Neural progenitor cell (in vitro differentiated cells): Measurements from ENCODE around the gene PPM1L. TPM values are rescaled to one million over a fixed set of nuclear protein-coding genes. Genes with fewer than 3 reads are reported as not detected.

ENCODE experiments used
- DNase-seq: peaks from one replicate; pipeline ENCODE4 v3.0.0-alpha.2; 2016; ENCODE audit warnings: low spot score
- H2AFZ ChIP-seq: fragments of 200-600 bp; sonication (generic); replicated peaks from 2 replicates; pipeline ENCODE4 v1.6.1; 2016; ENCODE audit warnings: antibody characterized with exemption
- H3F3A ChIP-seq: fragments of 200-600 bp; sonication (generic); 2 replicates; pipeline ENCODE4 v1.6.1; 2016; ENCODE audit warnings: antibody characterized with exemption, low read depth
- H3K27ac ChIP-seq: fragments of 200-600 bp; sonication (generic); 2 replicates; pipeline ENCODE4 v1.5.1; 2016; ENCODE audit warnings: mild to moderate bottlenecking
- H3K27me3 ChIP-seq: fragments of 200-600 bp; sonication (generic); 2 replicates; pipeline ENCODE4 v1.6.1; 2016; ENCODE audit warnings: mild to moderate bottlenecking, moderate library complexity
- H3K36me3 ChIP-seq: fragments of 200-600 bp; sonication (generic); 2 replicates; pipeline ENCODE4 v1.5.1; 2016
- H3K4me1 ChIP-seq: fragments of 200-600 bp; sonication (generic); 2 replicates; pipeline ENCODE4 v1.6.1; 2016; ENCODE audit warnings: mixed run types
- H3K4me2 ChIP-seq: fragments of 200-600 bp; sonication (generic); 2 replicates; pipeline ENCODE4 v1.6.1; 2016
- H3K4me3 ChIP-seq: fragments of 200-600 bp; sonication (generic); 2 replicates; pipeline ENCODE4 v1.5.1; 2016
- H3K79me2 ChIP-seq: fragments of 200-600 bp; sonication (generic); 2 replicates; pipeline ENCODE4 v1.6.1; 2016; ENCODE audit warnings: low read depth
- H3K9ac ChIP-seq: fragments of 200-600 bp; sonication (generic); 2 replicates; pipeline ENCODE4 v1.6.1; 2016
- H3K9me3 ChIP-seq: fragments of 200-600 bp; sonication (generic); 2 replicates; pipeline ENCODE4 v1.5.1; 2016; ENCODE audit warnings: low read depth
- H4K20me1 ChIP-seq: fragments of 200-600 bp; sonication (generic); 2 replicates; pipeline ENCODE4 v1.6.1; 2016; ENCODE audit warnings: low read depth
- H3K27ac Mint-ChIP-seq: 3 replicates; pipeline ENCODE4 v1.8.0; 2021; ENCODE audit warnings: mixed read lengths
- H3K27me3 Mint-ChIP-seq: 2 replicates; pipeline ENCODE4 v1.8.0; 2022; ENCODE audit warnings: low read depth, mild to moderate bottlenecking, inconsistent platforms, moderate library complexity, mixed read lengths; ENCODE audit not compliant: insufficient read depth
- H3K36me3 Mint-ChIP-seq: 3 replicates; pipeline ENCODE4 v1.8.0; 2021; ENCODE audit warnings: mixed read lengths
- H3K4me1 Mint-ChIP-seq: 3 replicates; pipeline ENCODE4 v1.8.0; 2021; ENCODE audit warnings: mixed read lengths
- H3K4me3 Mint-ChIP-seq: 3 replicates; pipeline ENCODE4 v1.8.0; 2021; ENCODE audit warnings: mild to moderate bottlenecking, moderate library complexity, mixed read lengths
- H3K9me3 Mint-ChIP-seq: 3 replicates; pipeline ENCODE4 v1.8.0; 2020; ENCODE audit warnings: mixed read lengths
- CTCF ChIP-seq: fragments of 200-600 bp; sonication (generic); IDR thresholded peaks from 2 replicates; pipeline ENCODE4 v1.5.1; 2017; ENCODE audit warnings: antibody characterized with exemption, mild to moderate bottlenecking
- EZH2 ChIP-seq: fragments of 200-600 bp; sonication (generic); IDR thresholded peaks from 2 replicates; pipeline ENCODE4 v1.6.1; 2017; ENCODE audit warnings: antibody characterized with exemption, mild to moderate bottlenecking, moderate library complexity
- EZH2phosphoT487 ChIP-seq: fragments of 200-600 bp; sonication (generic); IDR thresholded peaks from 2 replicates; pipeline ENCODE4 v1.6.1; 2017; ENCODE audit warnings: antibody characterized with exemption
- total RNA-seq: library from RNA; depleted of rRNA; stranded (reverse); fragments of >200 nt; gene quantifications from 2 replicates; pipeline ENCODE4 v1.2.3, GENCODE V29; 2015; ENCODE audit warnings: low replicate concordance

PPM1L gene
- total RNA-seq, 1 donor from 2014 or later = 16.5 TPM

- DNase-seq = no peak
- Mint-ChIP-seq H3K9me3 (peaks cover 6% of the 10 kb centered on the region), H3K27ac (no peak overlapping the region), H3K36me3 (no peaks in the 10 kb centered on the region), H3K27me3 (no peaks in the 10 kb centered on the region), H3K4me3 (no peak overlapping the region), H3K4me1 (no peaks in the 10 kb centered on the region)
- H3K9ac ChIP-seq = no peak overlapping the region
- no peaks in the 10 kb centered on the region for H4K20me1 ChIP-seq
- no peaks in the 10 kb centered on the region for H3K27me3 ChIP-seq
- H3K27ac ChIP-seq = no peak overlapping the region
- TF ChIP-seq CTCF (no peak), EZH2 (no peak), EZH2phosphoT487 (no peak)
- H3K36me3 ChIP-seq = no peaks in the 10 kb centered on the region
- no peaks in the 10 kb centered on the region for H3K4me1 ChIP-seq
- H3K9me3 ChIP-seq = peaks cover 6% of the 10 kb centered on the region
- no peak overlapping the region for H3K4me3 ChIP-seq
- H2AFZ ChIP-seq = no peak overlapping the region
- no peak overlapping the region for H3K4me2 ChIP-seq
- H3K79me2 ChIP-seq = no peaks in the 10 kb centered on the region
- no peaks in the 10 kb centered on the region for H3F3A ChIP-seq
These were observed 30.7 kb upstream of the PPM1L start for GRCh38 chr3:160725338-160725737.

- Histone ChIP-seq H3K9ac (no peak overlapping the region), H3K4me3 (no peak overlapping the region), H3K27me3 (no peaks in the 10 kb centered on the region), H3K4me2 (no peak overlapping the region), H3K79me2 (no peaks in the 10 kb centered on the region), H4K20me1 (no peaks in the 10 kb centered on the region), H3K4me1 (no peaks in the 10 kb centered on the region), H3F3A (no peaks in the 10 kb centered on the region), H3K36me3 (no peaks in the 10 kb centered on the region), H2AFZ (no peak overlapping the region), H3K27ac (no peak overlapping the region), H3K9me3 (no peaks in the 10 kb centered on the region)
- Mint-ChIP-seq H3K36me3 (no peaks in the 10 kb centered on the region), H3K4me3 (no peak overlapping the region), H3K9me3 (no peaks in the 10 kb centered on the region), H3K27ac (no peak overlapping the region), H3K27me3 (no peaks in the 10 kb centered on the region), H3K4me1 (peaks cover 3% of the 10 kb centered on the region)
- DNase-seq = no peak
- TF ChIP-seq EZH2 (no peak), CTCF (no peak), EZH2phosphoT487 (no peak)
These were observed 20.2 kb upstream of the PPM1L start for GRCh38 chr3:160735826-160736225.

- H3K4me2 ChIP-seq = no peak overlapping the region
- H3K27ac ChIP-seq = no peak overlapping the region
- no peaks in the 10 kb centered on the region for H3K27me3 ChIP-seq
- Mint-ChIP-seq H3K4me1 (peaks cover 3% of the 10 kb centered on the region), H3K36me3 (no peaks in the 10 kb centered on the region), H3K9me3 (no peaks in the 10 kb centered on the region), H3K27ac (no peak overlapping the region), H3K27me3 (peaks cover 2% of the 10 kb centered on the region), H3K4me3 (no peak overlapping the region)
- no peak for DNase-seq
- no peaks in the 10 kb centered on the region for H3K79me2 ChIP-seq
- H3K4me1 ChIP-seq = no peaks in the 10 kb centered on the region
- no peaks in the 10 kb centered on the region for H3K36me3 ChIP-seq
- H3K9me3 ChIP-seq = no peaks in the 10 kb centered on the region
- H3F3A ChIP-seq = no peaks in the 10 kb centered on the region
- no peak overlapping the region for H3K9ac ChIP-seq
- no peaks in the 10 kb centered on the region for H4K20me1 ChIP-seq
- H3K4me3 ChIP-seq = no peak overlapping the region
- H2AFZ ChIP-seq = no peak overlapping the region
- no peak for TF ChIP-seq CTCF
- TF ChIP-seq EZH2phosphoT487 = no peak
- TF ChIP-seq EZH2 = no peak
These were observed 18.0 kb upstream of the PPM1L start for GRCh38 chr3:160738048-160738447.

GRCh38 chr3:160739079-160739478, 17.0 kb upstream of the PPM1L start:
- no peaks in the 10 kb centered on the region for H3K27me3 ChIP-seq
- H3K36me3 Mint-ChIP-seq = no peaks in the 10 kb centered on the region
- H3K4me1 Mint-ChIP-seq = peaks cover 3% of the 10 kb centered on the region
- no peaks in the 10 kb centered on the region for H3K9me3 Mint-ChIP-seq
- H3K4me1 ChIP-seq = no peaks in the 10 kb centered on the region
- H3K79me2 ChIP-seq = no peaks in the 10 kb centered on the region
- no peak overlapping the region for H3K4me2 ChIP-seq
- H3K36me3 ChIP-seq = no peaks in the 10 kb centered on the region
- no peak for TF ChIP-seq EZH2
- TF ChIP-seq EZH2phosphoT487 = no peak
- TF ChIP-seq CTCF = no peak
- H3K4me3 ChIP-seq = no peak overlapping the region
- no peak overlapping the region for H3K4me3 Mint-ChIP-seq
- H3K27ac Mint-ChIP-seq = no peak overlapping the region
- peaks cover 2% of the 10 kb centered on the region for H3K27me3 Mint-ChIP-seq
- no peak overlapping the region for H3K27ac ChIP-seq
- DNase-seq = no peak
- H3K9ac ChIP-seq = no peak overlapping the region
- H4K20me1 ChIP-seq = no peaks in the 10 kb centered on the region
- H3K9me3 ChIP-seq = no peaks in the 10 kb centered on the region
- H3F3A ChIP-seq = no peaks in the 10 kb centered on the region
- no peak overlapping the region for H2AFZ ChIP-seq
